GM19025 (cell line): ENCODE data around the gene MOCS2.
A peak's percentile ranks its signal among the peaks of the same experiment; 100 is the strongest.
"Not testable (repeated sequence)": the region's sequence is repeated elsewhere in the genome, so short reads cannot be mapped to it uniquely, and the experiment has no call there.

Source experiments
- ATAC-seq: cut with Tn5 transposase; IDR thresholded peaks from one replicate; pipeline ENCODE4 v1.9.1; 2021; ENCODE audit warnings: mild to moderate bottlenecking, low read depth, moderate library complexity; ENCODE audit not compliant: unreplicated experiment

The MOCS2 gene, protein sequence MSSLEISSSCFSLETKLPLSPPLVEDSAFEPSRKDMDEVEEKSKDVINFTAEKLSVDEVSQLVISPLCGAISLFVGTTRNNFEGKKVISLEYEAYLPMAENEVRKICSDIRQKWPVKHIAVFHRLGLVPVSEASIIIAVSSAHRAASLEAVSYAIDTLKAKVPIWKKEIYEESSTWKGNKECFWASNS

DNA sequence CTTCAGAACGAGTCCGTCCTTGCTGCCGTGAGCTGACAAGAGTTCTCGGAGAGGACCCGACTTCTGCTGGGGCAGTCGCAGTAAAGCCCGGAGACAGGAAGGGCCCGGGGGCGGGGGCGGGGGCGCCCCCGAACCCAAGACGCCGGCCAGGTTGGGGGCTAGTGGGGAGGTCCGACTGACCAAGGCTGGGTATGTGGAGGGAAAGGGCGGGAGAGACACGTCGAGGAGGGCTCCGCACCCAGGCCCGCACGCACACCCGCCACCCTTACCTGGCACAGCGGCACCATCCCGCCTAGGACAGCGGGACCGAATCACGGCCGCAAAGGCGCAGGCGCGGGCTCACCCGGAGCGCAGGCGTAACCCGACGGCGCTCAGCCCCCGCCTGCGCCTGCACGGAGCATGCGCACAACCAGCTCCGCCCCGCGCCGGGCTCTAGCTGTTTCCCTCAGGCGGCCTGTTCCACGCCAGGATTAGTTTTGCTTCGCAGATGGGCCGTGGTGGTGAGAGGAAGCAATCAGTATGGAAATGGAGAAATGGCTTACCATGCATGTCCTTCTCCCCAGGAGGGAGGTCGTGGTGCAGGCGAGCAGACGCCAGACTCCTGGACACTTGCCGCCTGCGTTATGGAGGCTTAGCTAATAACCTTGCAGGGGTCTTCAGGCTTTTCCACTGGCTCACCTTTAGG lies at the start of gene MOCS2:
Gene MOCS2 (minus strand): TSS at position 315 of the 685 bp plus-strand sequence. CDS start 2,583 bp downstream, outside the sequence.
- peak; percentile 97 for ATAC-seq

DNA sequence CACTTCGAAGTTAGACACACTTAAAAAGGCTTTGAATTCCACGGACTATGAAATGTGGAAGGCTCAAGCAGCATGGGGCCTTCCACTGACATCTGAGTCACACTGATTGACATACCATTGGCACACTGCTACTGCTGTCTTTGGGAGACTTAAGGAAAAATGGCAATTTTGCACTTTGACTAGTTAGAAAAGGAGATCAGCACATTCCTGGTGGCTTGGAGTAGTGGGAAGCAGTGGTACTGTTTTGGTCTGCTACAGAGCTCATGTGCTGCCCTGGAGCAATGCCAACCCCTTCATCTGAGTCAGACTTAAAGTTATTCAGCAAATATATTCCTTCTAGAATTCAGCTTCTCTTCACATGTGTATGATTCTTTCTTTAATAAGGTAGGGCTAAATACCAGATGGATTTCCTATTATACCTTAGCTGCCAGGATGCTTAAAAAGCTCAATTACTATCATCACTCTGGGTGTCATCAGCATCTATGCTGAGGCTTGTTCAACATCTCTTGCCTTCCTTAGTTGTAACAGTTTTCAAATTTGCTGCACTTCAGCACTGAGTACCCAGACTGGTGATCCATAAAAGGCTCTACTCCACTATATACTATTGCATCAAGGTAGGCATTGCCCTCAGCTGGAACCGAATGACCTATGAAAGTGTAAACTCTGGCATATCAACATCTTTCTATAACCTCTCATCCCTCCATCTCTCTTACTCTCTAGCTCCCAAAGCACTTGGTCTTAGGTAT lies 42.3 kb upstream of the MOCS2 start:
- ATAC-seq: no peak

DNA sequence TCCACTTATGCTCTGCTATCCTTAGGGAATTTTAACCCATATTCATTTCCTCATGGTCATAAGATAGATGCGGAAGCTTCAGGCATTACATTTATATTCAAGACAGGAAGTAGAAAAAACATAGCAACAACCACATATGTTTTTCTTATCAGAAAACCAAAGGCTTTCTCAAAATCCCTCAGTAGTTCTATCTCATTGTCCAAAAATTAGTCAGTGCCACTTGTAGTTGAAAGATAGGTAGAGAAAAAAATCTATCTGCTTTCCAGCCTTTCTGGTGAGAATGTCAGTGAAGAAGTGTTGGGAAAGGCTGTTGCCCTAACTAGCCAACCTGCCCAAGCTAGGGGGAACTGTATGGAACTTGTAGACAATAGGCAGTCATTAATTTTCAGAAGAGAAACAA lies 23.5 kb upstream of the MOCS2 start:
- ATAC-seq: no peak

DNA sequence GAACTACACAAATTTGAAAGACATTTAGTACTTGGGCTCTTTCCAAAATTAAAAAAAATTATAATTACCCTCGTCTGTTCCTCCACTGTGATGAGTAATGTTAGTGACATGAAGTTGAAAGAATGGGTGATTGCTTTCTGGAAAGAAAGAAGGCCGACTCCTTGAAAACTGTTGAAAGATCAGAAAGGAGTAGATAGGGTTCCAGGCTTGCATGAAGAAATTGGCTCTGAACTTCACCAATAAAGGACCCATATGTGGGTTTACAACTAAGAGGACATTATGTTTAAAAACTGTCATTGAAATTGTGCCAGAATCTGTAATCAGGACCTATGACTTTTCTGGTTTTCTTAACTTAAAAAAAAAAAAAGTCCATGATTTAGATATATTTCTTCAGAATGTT lies 20.7 kb upstream of the MOCS2 start:
- ATAC-seq: no peak

DNA sequence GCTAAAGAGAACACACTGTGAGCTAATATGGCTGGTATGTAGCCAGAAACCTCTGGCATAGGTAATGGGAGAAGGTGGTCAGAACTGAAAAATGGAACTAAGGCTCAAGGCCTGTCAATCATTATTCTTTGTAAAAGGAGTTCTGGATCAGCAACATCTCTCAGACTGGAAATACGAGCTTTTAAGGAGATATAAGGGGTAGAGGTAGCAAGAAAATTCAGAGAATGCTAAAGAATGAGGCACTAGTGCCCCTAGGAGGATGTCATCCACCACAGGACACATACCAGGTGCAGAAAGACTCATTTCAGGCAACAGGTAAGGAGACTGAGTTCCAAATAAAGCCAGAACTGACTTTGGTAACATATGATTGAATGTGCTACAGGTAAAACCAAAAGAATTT lies 18.9 kb upstream of the MOCS2 start:
- no peak for ATAC-seq

DNA sequence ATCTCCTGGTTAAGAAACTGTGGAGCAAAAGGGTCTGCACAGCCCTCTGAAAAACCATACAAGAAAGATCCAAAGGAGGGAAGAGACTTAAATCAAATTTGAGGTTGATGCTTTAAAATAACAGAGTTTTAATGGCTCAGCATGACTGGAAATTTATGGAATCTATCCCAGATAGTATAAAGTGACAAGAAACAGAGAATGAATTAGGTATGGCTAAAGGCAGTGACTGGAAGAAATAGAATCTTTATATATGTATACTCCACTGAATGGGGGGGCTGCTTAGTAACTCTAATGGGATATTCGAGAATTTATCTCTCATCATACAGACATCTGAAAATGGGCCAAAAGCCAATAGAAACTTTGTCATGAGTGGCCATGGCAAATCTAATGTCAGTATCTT lies 17.6 kb upstream of the MOCS2 start:
- ATAC-seq: no peak

DNA sequence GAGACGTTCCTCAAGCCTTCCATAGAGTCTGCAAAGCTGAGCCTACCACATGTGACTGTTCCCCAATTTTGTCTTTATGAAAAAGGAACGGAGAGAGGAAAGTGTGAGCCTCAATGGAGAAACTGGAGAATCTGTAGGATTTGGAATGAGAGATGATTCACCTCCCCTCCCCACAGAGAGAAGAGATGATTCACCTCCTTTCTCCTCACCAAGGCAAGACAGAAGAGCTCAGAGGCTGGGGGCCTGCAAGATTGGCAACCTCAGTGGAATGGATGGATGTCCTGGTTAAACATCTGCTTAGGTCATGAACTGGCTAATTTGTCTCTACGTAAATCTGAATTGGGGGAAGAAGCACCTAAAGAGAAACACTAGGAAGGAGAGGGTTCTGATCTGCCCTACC lies 17.0 kb upstream of the MOCS2 start:
- ATAC-seq: no peak

DNA sequence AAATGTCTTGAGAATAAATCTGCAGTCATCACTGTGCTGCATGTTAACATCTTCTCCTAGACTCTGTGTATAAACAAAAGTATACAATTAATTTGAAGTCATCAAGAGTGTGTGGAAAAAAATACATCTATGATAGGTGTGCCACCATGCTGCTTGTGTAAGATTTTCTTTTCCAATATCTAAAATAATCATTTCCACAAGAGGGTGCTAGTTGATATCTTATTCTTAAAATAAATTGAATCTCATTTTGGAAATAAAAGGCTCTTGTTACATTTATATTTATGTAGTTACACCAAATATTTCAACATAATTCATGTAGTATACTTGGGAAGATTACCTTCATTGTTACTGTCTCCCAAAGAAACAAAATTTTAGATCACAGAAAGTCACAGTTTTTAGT lies 14.1 kb upstream of the MOCS2 start:
- ATAC-seq: no peak

DNA sequence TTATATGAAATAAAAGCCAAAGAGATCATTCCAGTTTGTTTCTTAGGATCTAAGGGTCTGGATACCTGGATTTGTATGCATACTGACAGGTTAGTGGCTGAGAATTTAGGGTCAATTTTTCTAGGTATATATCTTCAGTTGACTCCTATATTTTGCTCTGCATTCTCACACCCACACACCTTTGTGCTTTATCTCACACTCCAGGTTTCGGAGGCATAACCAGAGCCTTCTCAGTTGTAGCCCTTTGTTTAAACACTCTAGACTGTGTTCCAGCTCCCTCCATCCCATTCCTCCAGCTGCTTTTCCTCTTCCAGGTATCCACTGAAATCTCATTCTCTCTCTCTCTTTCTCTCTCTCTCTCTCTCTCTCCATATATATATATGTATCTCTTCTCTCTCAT lies 10.6 kb upstream of the MOCS2 start:
- ATAC-seq: no peak

DNA sequence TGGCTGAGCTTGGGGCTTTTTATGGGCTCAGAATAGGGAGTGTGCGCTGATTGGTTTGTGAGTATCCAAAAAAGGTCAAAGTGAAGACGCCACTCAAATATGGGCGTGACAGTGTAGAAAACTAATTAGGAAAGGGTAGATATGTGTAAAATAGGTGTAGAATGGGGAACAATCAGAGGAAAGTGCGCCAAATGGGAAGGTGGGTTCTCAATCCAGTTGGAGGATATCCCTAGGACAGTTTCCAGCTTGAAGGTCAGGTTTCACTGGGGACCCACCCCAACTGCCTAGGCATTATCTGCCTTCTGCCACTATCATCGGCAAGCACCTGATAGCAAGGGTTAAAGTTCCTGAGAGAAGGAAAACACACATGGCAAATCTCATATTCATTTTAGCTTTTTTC lies 9.3 kb upstream of the MOCS2 start:
- no peak for ATAC-seq

DNA sequence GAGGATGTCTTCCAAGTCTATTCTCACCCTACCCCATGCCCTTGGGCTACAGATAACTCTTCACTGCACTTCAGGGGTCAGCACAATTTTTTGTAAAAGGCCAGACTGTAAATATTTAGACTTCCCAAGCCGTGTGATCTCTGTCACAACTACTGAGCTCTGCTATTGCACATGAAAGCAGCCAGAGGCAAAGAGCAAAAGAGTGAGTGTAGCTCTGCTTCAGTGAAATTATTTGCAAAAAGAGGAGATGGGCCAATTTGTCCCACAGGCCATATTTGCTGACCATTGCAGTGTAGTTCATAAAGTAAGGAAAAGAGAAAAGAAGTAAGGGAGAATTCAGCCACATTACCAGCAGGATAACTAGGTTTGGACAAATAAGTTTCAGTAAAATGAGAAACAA lies 7.0 kb upstream of the MOCS2 start:
- ATAC-seq: no peak

DNA sequence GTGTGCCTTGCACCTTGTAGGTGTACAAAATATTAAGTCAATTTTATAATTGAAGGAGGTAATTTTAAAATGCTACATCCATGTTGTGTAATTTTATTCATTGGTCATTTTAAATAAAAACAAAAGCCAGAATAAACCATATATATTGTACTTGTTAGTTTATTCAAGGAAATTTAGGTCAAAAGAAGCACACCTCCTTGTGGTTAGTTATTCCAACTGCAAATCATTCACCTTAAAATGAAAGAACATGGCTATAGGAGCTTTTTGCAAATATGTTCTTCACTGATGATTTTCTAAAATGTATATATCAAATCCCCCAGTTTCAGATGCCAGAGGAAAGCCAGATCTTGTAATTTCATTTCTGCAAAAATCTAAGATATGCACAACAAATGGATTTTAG lies 5.4 kb upstream of the MOCS2 start:
- no peak for ATAC-seq

DNA sequence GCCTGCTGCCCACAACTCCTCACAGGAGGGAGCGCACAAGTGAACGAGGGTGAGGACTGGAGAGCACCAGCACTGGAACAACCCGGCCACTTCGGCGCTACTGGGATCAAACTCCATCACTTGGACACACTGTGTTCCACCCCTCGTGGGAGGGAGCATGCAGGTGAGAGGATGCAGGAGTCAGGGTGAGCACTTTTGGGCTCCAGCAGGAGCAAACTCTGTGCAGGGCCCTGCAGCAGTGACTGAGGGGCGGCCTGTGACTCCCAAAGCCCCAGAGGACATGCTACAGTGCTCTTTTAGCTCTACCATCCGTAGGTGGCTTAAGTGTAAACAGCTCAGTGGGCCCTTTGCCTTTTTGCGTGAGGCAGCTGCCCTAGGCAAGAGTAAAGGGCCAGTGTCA lies 4.4 kb upstream of the MOCS2 start:
- no peak for ATAC-seq

DNA sequence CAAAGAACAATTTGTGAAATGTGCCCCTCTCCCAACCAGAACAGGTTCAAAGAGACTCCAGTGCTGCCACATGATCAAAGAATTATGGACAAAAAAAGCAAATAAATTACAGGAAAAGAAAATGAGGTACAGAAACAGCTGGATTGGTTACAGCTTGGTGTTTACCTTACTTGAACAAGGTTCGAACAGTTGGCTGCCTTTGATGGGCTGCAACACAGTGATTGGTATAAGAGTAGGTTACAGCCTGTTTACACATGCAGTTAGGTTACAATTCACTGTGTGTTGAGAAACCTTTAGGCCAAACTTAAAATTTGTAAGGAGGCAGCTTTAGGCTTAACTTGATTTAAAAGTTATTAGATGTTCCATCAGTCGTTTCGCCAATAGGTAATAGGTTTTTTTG lies 3.4 kb upstream of the MOCS2 start:
- ATAC-seq: no peak

DNA sequence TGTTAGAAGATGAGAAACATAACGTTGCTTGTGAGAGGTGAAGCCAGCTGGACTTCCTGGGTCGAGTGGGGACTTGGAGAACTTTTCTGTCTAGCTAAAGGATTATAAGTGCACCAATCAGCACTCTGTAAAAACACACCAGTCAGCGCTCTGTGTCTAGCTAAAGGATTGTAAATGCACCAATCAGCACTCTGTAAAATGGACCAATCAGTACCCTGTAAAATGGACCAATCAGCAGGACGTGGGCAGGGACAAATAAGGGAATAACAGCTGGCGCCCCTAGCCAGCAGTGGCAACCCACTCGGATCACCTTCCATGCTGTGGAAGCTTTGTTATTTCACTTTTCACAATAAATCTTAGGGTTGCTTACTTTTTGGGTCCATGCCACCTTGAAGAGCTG lies 2.8 kb upstream of the MOCS2 start:
- ATAC-seq: not testable (repeated sequence)

DNA sequence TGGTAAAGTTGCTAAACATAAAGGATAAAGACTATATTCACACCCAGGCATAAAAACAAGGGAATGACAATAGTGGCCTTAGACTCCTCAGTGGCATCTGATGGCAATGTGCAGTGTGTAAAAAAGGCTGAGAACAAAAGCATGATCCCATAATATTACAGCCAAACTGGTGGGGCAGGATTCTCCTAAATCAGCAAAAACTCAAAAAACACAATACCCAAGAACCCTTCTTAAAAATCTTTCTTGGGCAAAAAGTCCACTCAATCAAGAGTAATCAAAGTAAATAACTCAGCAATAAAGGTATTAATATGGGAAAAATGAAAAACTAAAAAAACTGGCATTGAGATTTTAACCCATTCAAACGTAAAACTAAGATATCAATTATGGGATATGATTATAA lies 1.6 kb upstream of the MOCS2 start:
- no peak for ATAC-seq

DNA sequence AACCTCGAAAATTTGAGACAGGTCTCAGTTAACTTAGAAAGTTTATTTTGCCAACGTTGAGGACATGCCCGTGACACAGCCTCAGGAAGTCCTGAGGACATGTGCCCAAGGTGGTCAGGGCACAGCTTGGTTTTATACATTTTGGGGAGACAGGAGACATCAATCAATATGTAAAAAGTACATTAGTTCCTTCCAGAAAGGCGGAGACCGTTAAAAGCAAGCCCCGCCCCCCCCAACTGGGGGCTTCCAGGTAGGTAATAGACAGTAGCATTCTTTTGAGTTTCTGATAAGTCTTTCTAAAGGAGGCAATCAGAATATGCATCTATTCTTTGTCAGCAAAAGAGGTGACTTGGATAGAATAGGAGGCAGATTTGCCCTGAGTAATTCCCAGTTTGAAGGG lies 599 bp upstream of the MOCS2 start:
- peak; percentile 5 for ATAC-seq

DNA sequence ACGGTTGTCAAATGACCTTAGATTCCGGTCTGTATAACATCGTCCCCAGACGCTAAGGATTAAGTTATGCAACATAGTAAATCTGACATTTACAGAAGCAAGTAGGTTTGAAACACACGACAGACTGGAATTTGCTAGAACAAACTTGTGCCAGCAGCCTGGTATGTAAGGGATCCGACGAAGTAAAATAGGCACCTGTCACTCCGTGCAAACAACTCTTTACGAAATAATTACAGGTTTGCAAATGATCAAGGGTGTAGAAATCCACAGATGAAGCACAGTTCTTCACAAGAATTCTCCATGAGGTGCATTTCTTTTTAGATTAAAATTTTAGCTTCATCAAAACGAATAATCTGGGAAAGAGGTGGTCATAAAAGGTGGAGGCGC lies 508 bp downstream of the MOCS2 start:
- ATAC-seq: peak; percentile 1

DNA sequence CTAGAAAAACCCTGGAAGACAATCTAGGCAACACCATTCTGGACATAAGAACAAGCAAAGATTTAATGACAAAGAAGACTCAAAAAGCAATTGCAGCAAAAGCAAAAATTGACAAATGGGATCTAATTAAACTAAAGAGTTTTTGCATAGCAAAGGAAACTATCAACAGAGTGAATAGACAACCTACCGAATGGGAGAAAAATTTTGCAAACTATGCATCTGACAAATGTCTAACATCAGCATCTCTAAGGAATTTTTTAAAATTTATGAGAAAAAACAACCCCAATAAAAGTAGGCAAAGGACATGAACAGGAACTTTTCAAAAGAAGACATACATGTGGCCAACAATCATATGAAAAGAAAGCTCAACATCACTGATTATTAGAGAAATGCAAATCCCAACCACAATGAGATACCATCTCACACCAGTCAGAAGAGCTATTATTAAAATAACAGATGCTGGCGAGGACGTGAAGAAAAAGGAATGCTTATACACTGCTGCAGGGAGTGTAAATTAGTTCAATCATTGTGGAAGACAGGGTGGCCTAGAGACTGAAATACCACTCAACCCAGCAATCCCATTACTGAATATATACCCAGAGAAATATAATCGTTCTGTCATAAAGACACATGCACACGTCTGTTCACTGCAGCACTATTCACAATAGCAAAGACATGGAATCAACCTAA lies 3.8 kb downstream of the MOCS2 start:
- ATAC-seq: no peak

DNA sequence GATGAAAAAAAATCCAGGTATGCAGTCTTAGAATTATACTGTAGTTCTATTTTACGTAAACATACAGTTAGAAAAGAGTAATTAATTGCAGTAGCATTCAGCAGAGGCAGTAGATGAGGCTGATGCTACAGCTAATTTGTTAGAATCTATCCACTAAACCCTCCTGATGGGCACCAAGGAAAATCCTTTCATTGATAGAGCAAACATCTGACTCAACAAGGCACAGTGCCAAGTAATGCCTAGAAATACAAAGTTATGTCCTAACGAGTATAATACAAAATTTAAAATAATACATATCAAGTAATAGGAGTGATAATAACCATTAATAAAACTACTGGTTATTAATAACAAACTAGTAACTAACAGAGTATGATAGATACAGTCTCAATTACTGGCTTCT lies 9.0 kb downstream of the MOCS2 start:
- ATAC-seq: no peak

DNA sequence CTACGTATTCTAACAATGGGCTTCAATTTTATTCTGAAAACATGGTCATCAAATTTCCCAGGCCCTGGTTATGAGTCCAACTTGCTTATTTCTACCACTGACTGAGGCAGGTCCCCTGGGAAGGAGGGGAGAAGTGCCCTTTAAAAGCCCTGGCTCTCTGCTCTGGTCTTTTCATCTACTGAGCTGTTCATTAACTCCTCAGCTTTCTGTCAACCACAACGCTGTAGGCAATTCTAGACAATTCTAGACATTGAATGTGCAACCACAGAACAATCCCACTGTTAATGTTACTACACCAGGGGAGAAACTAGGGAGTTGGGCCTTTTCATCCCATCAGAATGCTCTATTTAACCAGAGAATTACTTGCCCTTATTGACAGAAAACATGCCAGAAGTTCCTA lies 10.0 kb downstream of the MOCS2 start:
- no peak for ATAC-seq
